ENCODE measurements around the gene ARHGEF39.

DNA sequence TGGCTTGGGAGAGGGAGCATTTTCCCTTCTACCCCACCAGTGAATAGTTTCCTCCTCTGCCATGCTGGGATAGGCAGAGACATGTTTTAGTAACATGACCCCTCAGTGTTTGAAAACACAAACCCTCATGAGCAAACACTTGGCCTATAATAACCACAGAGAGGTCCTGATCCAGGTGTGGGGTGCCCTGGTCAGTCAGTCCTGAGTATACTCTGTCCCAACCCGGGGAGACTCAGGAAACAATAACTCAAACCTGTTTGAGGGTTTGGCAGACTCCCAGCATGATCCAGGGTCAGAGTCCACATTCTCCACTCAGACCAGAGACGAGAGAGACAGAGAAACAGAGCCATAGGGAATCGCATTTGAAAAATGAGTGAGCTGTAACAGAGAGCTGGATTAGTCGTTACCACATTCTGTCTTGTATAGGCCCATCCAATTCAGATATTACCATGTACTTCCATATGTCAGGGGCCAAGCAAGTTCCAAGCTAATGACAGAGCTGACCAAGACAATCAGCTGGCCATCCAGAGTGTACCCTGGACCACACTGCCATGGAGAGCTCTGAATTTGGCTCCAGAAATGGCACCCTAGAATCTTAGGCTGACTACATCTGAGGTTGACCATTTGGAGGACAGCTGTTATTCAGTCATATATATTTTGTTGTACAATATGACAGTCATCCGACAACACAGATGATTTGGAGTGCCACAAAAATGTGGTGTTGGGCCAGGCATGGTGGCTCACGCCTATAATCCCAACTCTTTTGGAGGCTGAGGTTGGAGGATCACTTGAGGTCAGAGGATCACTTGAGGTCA lies 4.5 kb upstream of the ARHGEF39 start:
- TF ChIP-seq POLR2A (IDR thresholded peaks at IDR 0.05; ENCODE audit: low read depth, low read length) (no peak), POLR2AphosphoS5 (IDR thresholded peaks at IDR 0.05; ENCODE audit: low read depth, low read length) (no peak)
